Measurements from ENCODE around the gene ZNF74. TPM values are rescaled to one million over a fixed set of nuclear protein-coding genes. Genes with fewer than 3 reads are reported as not detected.
"Not testable (repeated sequence)": the region's sequence is repeated elsewhere in the genome, so short reads cannot be mapped to it uniquely, and the experiment has no call there.

ZNF74 gene
- total RNA-seq = 19.6 and 20.4 TPM in 2 replicates
- long read RNA-seq, partial matches to known transcripts = 0 of 3 reads
- long read RNA-seq, other reads (novel, unspliced or antisense) = 3 of 3 reads

- Mint-ChIP-seq H3K36me3 (ENCODE audit: unreplicated experiment) (peaks cover 2% of the 10 kb centered on the region), H3K27me3 (ENCODE audit: unreplicated experiment) (no peaks in the 10 kb centered on the region), H3K27ac (ENCODE audit: unreplicated experiment) (peak within 1 kb of the TSS; percentile 95), H3K9me3 (ENCODE audit: unreplicated experiment) (peaks cover 6% of the 10 kb centered on the region), H3K4me3 (ENCODE audit: unreplicated experiment) (peak within 1 kb of the TSS; percentile 87), H3K4me1 (ENCODE audit: unreplicated experiment) (peaks cover 36% of the 10 kb centered on the region)
- DNase-seq (ENCODE audit: extremely low spot score, unreplicated experiment) = peak; percentile 95
- no peak for TF ChIP-seq CTCF (IDR thresholded peaks at IDR 0.05)
Observed at GRCh38 chr22:20393705-20394476, at the start of gene ZNF74. Gene ZNF74 (plus strand): TSS chr22:20394151. CDS start chr22:20394629, 478 bp downstream.

GRCh38 chr22:20346553-20346952 is 47.4 kb upstream of the ZNF74 start:
- not testable (repeated sequence) for DNase-seq (ENCODE audit: extremely low spot score, unreplicated experiment); H3K4me1 Mint-ChIP-seq (ENCODE audit: unreplicated experiment); H3K4me3 Mint-ChIP-seq (ENCODE audit: unreplicated experiment); H3K36me3 Mint-ChIP-seq (ENCODE audit: unreplicated experiment); H3K27ac Mint-ChIP-seq (ENCODE audit: unreplicated experiment); H3K9me3 Mint-ChIP-seq (ENCODE audit: unreplicated experiment); H3K27me3 Mint-ChIP-seq (ENCODE audit: unreplicated experiment)

GRCh38 chr22:20352536-20352935 is 41.4 kb upstream of the ZNF74 start:
- H3K4me3 Mint-ChIP-seq (ENCODE audit: unreplicated experiment); H3K36me3 Mint-ChIP-seq (ENCODE audit: unreplicated experiment); DNase-seq (ENCODE audit: extremely low spot score, unreplicated experiment); H3K27ac Mint-ChIP-seq (ENCODE audit: unreplicated experiment); H3K9me3 Mint-ChIP-seq (ENCODE audit: unreplicated experiment); H3K27me3 Mint-ChIP-seq (ENCODE audit: unreplicated experiment); H3K4me1 Mint-ChIP-seq (ENCODE audit: unreplicated experiment): not testable (repeated sequence)

GRCh38 chr22:20354238-20354975 is 39.5 kb upstream of the ZNF74 start:
- Mint-ChIP-seq H3K9me3 (ENCODE audit: unreplicated experiment) (no peaks in the 10 kb centered on the region), H3K27ac (ENCODE audit: unreplicated experiment) (no peak overlapping the region), H3K27me3 (ENCODE audit: unreplicated experiment) (peaks cover 2% of the 10 kb centered on the region), H3K4me1 (ENCODE audit: unreplicated experiment) (no peaks in the 10 kb centered on the region), H3K36me3 (ENCODE audit: unreplicated experiment) (no peaks in the 10 kb centered on the region), H3K4me3 (ENCODE audit: unreplicated experiment) (no peak overlapping the region)
- TF ChIP-seq CTCF (IDR thresholded peaks at IDR 0.05) = no peak
- DNase-seq (ENCODE audit: extremely low spot score, unreplicated experiment) = no peak

GRCh38 chr22:20355939-20356636 is 37.9 kb upstream of the ZNF74 start:
- H3K27ac Mint-ChIP-seq (ENCODE audit: unreplicated experiment); H3K9me3 Mint-ChIP-seq (ENCODE audit: unreplicated experiment); H3K4me1 Mint-ChIP-seq (ENCODE audit: unreplicated experiment); H3K4me3 Mint-ChIP-seq (ENCODE audit: unreplicated experiment); H3K27me3 Mint-ChIP-seq (ENCODE audit: unreplicated experiment); H3K36me3 Mint-ChIP-seq (ENCODE audit: unreplicated experiment): not testable (repeated sequence)
- DNase-seq (ENCODE audit: extremely low spot score, unreplicated experiment) = peak; percentile 73

GRCh38 chr22:20356906-20357305 is 37.0 kb upstream of the ZNF74 start:
- H3K27me3 Mint-ChIP-seq (ENCODE audit: unreplicated experiment); H3K36me3 Mint-ChIP-seq (ENCODE audit: unreplicated experiment); H3K4me3 Mint-ChIP-seq (ENCODE audit: unreplicated experiment); H3K9me3 Mint-ChIP-seq (ENCODE audit: unreplicated experiment); H3K4me1 Mint-ChIP-seq (ENCODE audit: unreplicated experiment); H3K27ac Mint-ChIP-seq (ENCODE audit: unreplicated experiment): not testable (repeated sequence)
- peak; percentile 38 for DNase-seq (ENCODE audit: extremely low spot score, unreplicated experiment)

GRCh38 chr22:20357967-20358366 is 36.0 kb upstream of the ZNF74 start:
- not testable (repeated sequence) for H3K4me1 Mint-ChIP-seq (ENCODE audit: unreplicated experiment); H3K4me3 Mint-ChIP-seq (ENCODE audit: unreplicated experiment)

GRCh38 chr22:20358503-20359239 is 35.3 kb upstream of the ZNF74 start:
- not testable (repeated sequence) for H3K4me1 Mint-ChIP-seq (ENCODE audit: unreplicated experiment); H3K36me3 Mint-ChIP-seq (ENCODE audit: unreplicated experiment); H3K4me3 Mint-ChIP-seq (ENCODE audit: unreplicated experiment); H3K27ac Mint-ChIP-seq (ENCODE audit: unreplicated experiment); H3K27me3 Mint-ChIP-seq (ENCODE audit: unreplicated experiment); H3K9me3 Mint-ChIP-seq (ENCODE audit: unreplicated experiment)
- DNase-seq (ENCODE audit: extremely low spot score, unreplicated experiment) = peak; percentile 73

More at GRCh38 chr22:20357967-20358366, 36.0 kb upstream of the ZNF74 start:
- H3K27ac Mint-ChIP-seq (ENCODE audit: unreplicated experiment); H3K27me3 Mint-ChIP-seq (ENCODE audit: unreplicated experiment); H3K9me3 Mint-ChIP-seq (ENCODE audit: unreplicated experiment); DNase-seq (ENCODE audit: extremely low spot score, unreplicated experiment); H3K36me3 Mint-ChIP-seq (ENCODE audit: unreplicated experiment): not testable (repeated sequence)

- H3K4me3 Mint-ChIP-seq (ENCODE audit: unreplicated experiment); H3K36me3 Mint-ChIP-seq (ENCODE audit: unreplicated experiment); H3K27ac Mint-ChIP-seq (ENCODE audit: unreplicated experiment); DNase-seq (ENCODE audit: extremely low spot score, unreplicated experiment); H3K9me3 Mint-ChIP-seq (ENCODE audit: unreplicated experiment); H3K27me3 Mint-ChIP-seq (ENCODE audit: unreplicated experiment); H3K4me1 Mint-ChIP-seq (ENCODE audit: unreplicated experiment): not testable (repeated sequence)
Observed at GRCh38 chr22:20360261-20360660, 33.7 kb upstream of the ZNF74 start.
